PC-3 (cell line): ENCODE measurements around the gene ARV1. TPM values are rescaled to one million over a fixed set of nuclear protein-coding genes. Genes with fewer than 3 reads are reported as not detected.

Experiments used
- ATAC-seq: fragments of 200-7000 bp; cut with Tn5 transposase; 2 replicates; pipeline ENCODE4 v1.9.1; 2020; ENCODE audit warnings: mild to moderate bottlenecking, moderate library complexity
- BruUV-seq: library from RNA; stranded (reverse); fragments of 400-500 nt; replicated peaks from 2 replicates; lab custom pipeline; 2021; lab: Mats Ljungman, UMichigan
- CTCF ChIA-PET: fragments of 300-600 bp; sonication (Branson Sonifier 250); formaldehyde crosslinking; loops from one replicate; lab custom pipeline; 2022; ENCODE audit warnings: antibody characterized with exemption; lab: Charles Lee
- POLR2A ChIA-PET: fragments of 300-600 bp; sonication (Branson Sonifier 250); formaldehyde crosslinking; loops from one replicate; lab custom pipeline; 2022; ENCODE audit warnings: antibody characterized with exemption; ENCODE audit not compliant: unreplicated experiment; lab: Charles Lee
- DNase-seq: peaks from one replicate; pipeline ENCODE4 v3.0.0-alpha.2; 2015
- H2AFZ ChIP-seq: fragments of 300-600 bp; sonication (generic); 2 replicates; pipeline ENCODE4 v1.6.0; 2016; ENCODE audit warnings: antibody characterized with exemption, low read length
- H3F3A ChIP-seq: fragments of 300-600 bp; sonication (generic); one replicate; pipeline ENCODE4 v1.6.0; 2017; ENCODE audit warnings: antibody characterized with exemption, low read length, control low read depth, mild to moderate bottlenecking; ENCODE audit not compliant: unreplicated experiment
- H3K27ac ChIP-seq: fragments of 300-600 bp; sonication (generic); 2 replicates; pipeline ENCODE4 v1.5.1; 2016; ENCODE audit warnings: mild to moderate bottlenecking, low read length
- H3K27me3 ChIP-seq: fragments of 300-600 bp; sonication (generic); 2 replicates; pipeline ENCODE4 v1.6.1; 2016; ENCODE audit warnings: low read length, mixed read lengths
- H3K36me3 ChIP-seq: fragments of 300-600 bp; sonication (generic); 2 replicates; pipeline ENCODE4 v1.6.1; 2016; ENCODE audit warnings: low read depth, mixed run types, low read length, mixed read lengths
- H3K4me1 ChIP-seq: fragments of 300-600 bp; sonication (generic); 2 replicates; pipeline ENCODE4 v1.5.1; 2016; ENCODE audit warnings: low read length; ENCODE audit not compliant: insufficient read depth
- H3K4me2 ChIP-seq: fragments of 300-600 bp; sonication (generic); 2 replicates; pipeline ENCODE4 v1.6.0; 2016; ENCODE audit warnings: low read length
- H3K4me3 ChIP-seq: fragments of 300-600 bp; sonication (generic); 2 replicates; pipeline ENCODE4 v1.5.1; 2016; ENCODE audit warnings: mild to moderate bottlenecking, low read length, mixed read lengths
- H3K79me2 ChIP-seq: fragments of 300-600 bp; sonication (generic); 2 replicates; pipeline ENCODE4 v1.6.1; 2017; ENCODE audit warnings: low read length, mixed read lengths
- H3K9ac ChIP-seq: fragments of 300-600 bp; sonication (generic); 2 replicates; pipeline ENCODE4 v1.6.0; 2016; ENCODE audit warnings: mild to moderate bottlenecking, low read length
- H3K9me2 ChIP-seq: fragments of 300-600 bp; sonication (generic); replicated peaks from 2 replicates; pipeline ENCODE4 v1.6.1; 2016; ENCODE audit warnings: mixed run types, low read length, mixed read lengths
- H3K9me3 ChIP-seq: fragments of 300-600 bp; sonication (generic); 2 replicates; pipeline ENCODE4 v1.6.1; 2016; ENCODE audit warnings: low read length, mixed read lengths
- H4K20me1 ChIP-seq: fragments of 300-600 bp; sonication (generic); 2 replicates; pipeline ENCODE4 v1.6.1; 2016; ENCODE audit warnings: low read length, mixed read lengths
- CTCF ChIP-seq: fragments of 300-600 bp; sonication (generic); conservative IDR thresholded peaks from 2 replicates; pipeline ENCODE4 v1.5.1; 2017; ENCODE audit warnings: antibody characterized with exemption, low read depth, mild to moderate bottlenecking, low read length
- EZH2 ChIP-seq: fragments of 300-600 bp; sonication (generic); IDR thresholded peaks from one replicate; pipeline ENCODE4 v1.6.1; 2017; ENCODE audit warnings: antibody characterized with exemption, mild to moderate bottlenecking, low read length; ENCODE audit not compliant: unreplicated experiment
- EZH2phosphoT487 ChIP-seq: fragments of 300-600 bp; sonication (generic); IDR thresholded peaks from 2 replicates; pipeline ENCODE4 v1.6.1; 2018; ENCODE audit warnings: mild to moderate bottlenecking, antibody characterized with exemption, low read length, borderline replicate concordance
- intact Hi-C: fragments of 100-400 bp; cut with micrococcal nuclease; formaldehyde crosslinking; loops from 2 replicates; pipeline ENCODE4 v1.9.0; 2023
- total RNA-seq: library from RNA; depleted of rRNA; stranded (reverse); fragments of >200 nt; gene quantifications from 2 replicates; pipeline ENCODE4 v1.2.3, GENCODE V29; 2014

Gene ARV1
- total RNA-seq, 1 experiment from 2014 or later = 30.6 TPM

- Histone ChIP-seq H3K79me2 (peaks cover 50% of the 10 kb centered on the region), H3K36me3 (peaks cover 5% of the 10 kb centered on the region; the same call in 1 of the 2 replicates), H3K4me1 (peaks cover 28% of the 10 kb centered on the region), H3K4me2 (no peak overlapping the region), H3K27ac (no peak overlapping the region), H4K20me1 (no peaks in the 10 kb centered on the region), H3K9me2 (no peaks in the 10 kb centered on the region), H3K4me3 (no peak overlapping the region), H3K9ac (no peak overlapping the region), H2AFZ (no peak overlapping the region), H3K9me3 (no peaks in the 10 kb centered on the region), H3F3A (no peaks in the 10 kb centered on the region), H3K27me3 (no peaks in the 10 kb centered on the region)
- CTCF ChIA-PET = no interaction called here
- no TSS peak for BruUV-seq
- no peak for DNase-seq
- TF ChIP-seq EZH2phosphoT487 (no peak), CTCF (no peak), EZH2 (no peak)
- intact Hi-C loops = loop anchor here (10.0 kb wide), 1 partner anchor 359 kb away; the partner anchor contains the start of genes EXOC8 and SPRTN
- ATAC-seq = no peak
- POLR2A ChIA-PET = no interaction called here
Measured at GRCh38 chr1:230975636-230976035, 3.3 kb upstream of the ARV1 start.

DNA sequence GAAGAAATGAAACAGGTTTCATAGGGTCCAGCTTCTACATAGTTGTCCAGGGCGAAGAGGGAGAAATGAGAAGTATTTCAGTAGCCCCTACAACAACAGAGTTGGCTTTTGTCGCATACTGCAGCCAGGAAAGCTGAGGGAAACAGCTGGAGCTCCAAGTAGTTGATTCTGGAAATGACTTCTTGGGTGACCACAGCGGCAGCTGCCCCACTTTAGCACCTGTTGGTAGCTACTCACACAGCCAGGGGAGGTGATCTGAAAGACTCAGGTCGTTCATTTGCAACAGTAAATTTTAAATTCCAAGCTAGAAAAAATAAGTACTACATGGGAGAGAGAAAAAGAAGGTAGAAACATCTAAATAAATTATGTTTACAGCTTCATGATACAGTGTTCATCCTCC is 2.5 kb upstream of the ARV1 start:
- no peak for TF ChIP-seq EZH2
- no peak for TF ChIP-seq EZH2phosphoT487
- no peak for TF ChIP-seq CTCF
- no peak for ATAC-seq
- H3K27me3 ChIP-seq = no peaks in the 10 kb centered on the region
- no peaks in the 10 kb centered on the region for H3K9me3 ChIP-seq
- H3K9me2 ChIP-seq = no peaks in the 10 kb centered on the region
- POLR2A ChIA-PET = no interaction called here
- H3K79me2 ChIP-seq = peaks cover 57% of the 10 kb centered on the region
- intact Hi-C loops = loop anchor here (10.0 kb wide), 1 partner anchor 358 kb away; the partner anchor contains the start of genes EXOC8 and SPRTN
- peaks cover 28% of the 10 kb centered on the region for H3K4me1 ChIP-seq
- BruUV-seq = no TSS peak
- no peak overlapping the region for H2AFZ ChIP-seq
- no peaks in the 10 kb centered on the region for H3F3A ChIP-seq
- no peak for DNase-seq
- H4K20me1 ChIP-seq = no peaks in the 10 kb centered on the region
- H3K4me3 ChIP-seq = no peak overlapping the region
- H3K27ac ChIP-seq = no peak overlapping the region
- H3K9ac ChIP-seq = no peak overlapping the region
- CTCF ChIA-PET = no interaction called here
- H3K4me2 ChIP-seq = no peak overlapping the region
- H3K36me3 ChIP-seq = peaks cover 9% of the 10 kb centered on the region
